ENCODE measurements around the gene FBL.

The FBL gene

DNA sequence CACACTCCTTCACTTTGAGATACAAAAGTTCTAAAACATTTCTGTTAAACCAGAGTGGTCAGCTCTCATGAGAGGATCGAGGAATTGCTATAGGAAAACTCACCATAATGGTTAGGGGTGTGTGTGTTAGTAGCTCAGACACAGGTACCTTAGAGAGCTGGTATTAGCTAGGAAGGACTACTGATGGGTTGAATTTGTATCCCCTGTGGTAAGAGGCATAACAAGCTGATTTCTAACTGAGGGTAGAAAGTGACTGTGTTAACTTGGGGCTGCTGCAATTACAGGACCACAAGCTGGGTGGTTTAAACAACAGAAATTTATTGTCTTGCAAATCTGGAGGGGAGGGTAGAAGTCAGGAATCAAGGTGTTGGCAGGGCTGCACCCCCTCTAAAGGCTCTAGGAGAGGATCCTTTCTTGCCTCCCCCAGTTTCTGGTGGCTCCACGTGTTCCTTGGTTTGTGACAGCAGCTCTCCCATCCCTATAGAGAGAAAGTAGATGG, 50.1 kb downstream of the FBL start:
- no peak for DNase-seq (ENCODE audit: low spot score)
- FAIRE-seq, result no peak

DNA sequence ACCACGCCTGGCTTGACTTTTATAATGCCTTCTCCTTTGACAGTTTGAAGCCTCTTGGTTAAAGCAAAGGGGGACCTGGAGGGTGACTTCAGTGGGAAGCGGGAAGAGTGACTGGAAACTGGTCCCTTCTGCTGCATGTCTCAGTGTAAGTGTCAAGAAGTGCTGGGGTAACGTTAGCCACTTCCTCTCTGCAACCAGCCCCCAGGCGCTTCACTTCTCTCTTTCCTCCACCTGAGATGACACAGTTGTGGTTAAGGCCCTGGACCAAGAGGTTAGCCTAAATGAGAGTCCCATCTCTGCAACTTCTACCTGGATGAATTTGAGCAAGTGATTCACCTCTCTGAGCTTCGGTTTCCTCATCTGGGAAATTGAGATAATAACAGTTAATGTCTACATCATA, 51.2 kb downstream of the FBL start:
- no peak for DNase-seq (ENCODE audit: low spot score)
- no peak for FAIRE-seq

DNA sequence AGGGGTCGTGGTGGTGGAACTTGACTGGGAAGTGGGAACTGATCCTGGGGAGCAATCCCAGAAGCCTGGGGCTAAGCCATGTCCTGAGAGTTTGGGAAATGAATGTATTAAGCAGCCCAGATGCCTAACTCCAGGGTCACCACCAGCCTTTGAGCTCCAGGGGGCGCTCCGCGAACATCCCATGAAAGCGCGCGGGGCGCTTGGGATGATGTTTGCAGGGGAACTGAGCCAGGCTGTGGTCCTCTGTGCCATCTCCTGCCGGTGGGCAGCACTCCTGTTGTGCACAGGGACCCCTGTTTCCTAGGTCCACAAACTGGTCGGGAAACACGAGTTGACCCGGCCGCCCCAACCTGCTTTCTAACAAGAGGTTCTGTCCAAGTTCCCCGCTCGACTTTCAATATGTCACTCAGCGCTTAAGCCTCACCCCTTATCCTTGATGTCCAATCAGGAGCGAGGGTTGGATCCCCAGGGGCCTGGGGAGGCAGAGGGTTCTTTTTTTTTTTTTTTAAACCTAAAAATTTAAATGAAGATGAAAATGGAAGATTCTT, 53.1 kb downstream of the FBL start:
- peak; percentile 27 for DNase-seq (ENCODE audit: low spot score)
- FAIRE-seq, result no peak

DNA sequence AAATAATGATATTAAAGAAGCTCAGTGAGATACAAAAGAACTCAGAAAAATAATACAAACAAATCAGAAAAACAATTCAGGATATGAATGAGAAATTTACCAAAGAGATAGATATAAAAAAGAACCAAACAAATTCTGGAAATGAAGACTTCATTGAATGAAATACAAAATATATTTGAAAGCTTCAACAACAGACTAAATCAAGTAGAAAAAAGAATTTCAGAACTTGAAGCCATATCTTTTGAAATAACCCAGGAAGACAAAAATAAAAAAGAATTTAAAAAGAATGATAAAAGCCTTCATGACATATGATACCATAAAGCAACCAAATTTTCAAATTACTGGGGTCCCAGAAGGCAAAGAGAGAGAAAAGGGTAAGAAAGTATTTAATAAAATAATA, 57.9 kb downstream of the FBL start:
- DNase-seq (ENCODE audit: low spot score), result no peak
- no peak for FAIRE-seq

Measured in RCC 7860 (cell line).